Measurements from ENCODE around the gene NOX5.

- TF ChIP-seq EP300 (IDR thresholded peaks at IDR 0.05): no peak
- TF ChIP-seq POLR2A (IDR thresholded peaks at IDR 0.05): no peak
- TF ChIP-seq, protein P1, sequence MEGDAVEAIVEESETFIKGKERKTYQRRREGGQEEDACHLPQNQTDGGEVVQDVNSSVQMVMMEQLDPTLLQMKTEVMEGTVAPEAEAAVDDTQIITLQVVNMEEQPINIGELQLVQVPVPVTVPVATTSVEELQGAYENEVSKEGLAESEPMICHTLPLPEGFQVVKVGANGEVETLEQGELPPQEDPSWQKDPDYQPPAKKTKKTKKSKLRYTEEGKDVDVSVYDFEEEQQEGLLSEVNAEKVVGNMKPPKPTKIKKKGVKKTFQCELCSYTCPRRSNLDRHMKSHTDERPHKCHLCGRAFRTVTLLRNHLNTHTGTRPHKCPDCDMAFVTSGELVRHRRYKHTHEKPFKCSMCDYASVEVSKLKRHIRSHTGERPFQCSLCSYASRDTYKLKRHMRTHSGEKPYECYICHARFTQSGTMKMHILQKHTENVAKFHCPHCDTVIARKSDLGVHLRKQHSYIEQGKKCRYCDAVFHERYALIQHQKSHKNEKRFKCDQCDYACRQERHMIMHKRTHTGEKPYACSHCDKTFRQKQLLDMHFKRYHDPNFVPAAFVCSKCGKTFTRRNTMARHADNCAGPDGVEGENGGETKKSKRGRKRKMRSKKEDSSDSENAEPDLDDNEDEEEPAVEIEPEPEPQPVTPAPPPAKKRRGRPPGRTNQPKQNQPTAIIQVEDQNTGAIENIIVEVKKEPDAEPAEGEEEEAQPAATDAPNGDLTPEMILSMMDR (IDR thresholded peaks at IDR 0.05): no peak
Observed at GRCh38 chr15:69013726-69014406, 629 bp upstream of the NOX5 start.

Measured in stomach (tissue), 4 donors.